K562 (cell line): Measurements from ENCODE around the gene ANO9. TPM values are rescaled to one million over a fixed set of nuclear protein-coding genes. Genes with fewer than 3 reads are reported as not detected.

Experiments used
- ATAC-seq: fragments of 200-7000 bp; cut with Tn5 transposase; 3 replicates; pipeline ENCODE4 v1.9.1; 2020; ENCODE audit warnings: moderate library complexity
- BruUV-seq: library from RNA; stranded (reverse); fragments of 400-500 nt; replicated peaks from 2 replicates; lab custom pipeline; 2021; lab: Mats Ljungman, UMichigan
- CTCF ChIA-PET: fragments of 300-600 bp; formaldehyde crosslinking; extraction: SDS; loops from one replicate; lab custom pipeline; 2021; ENCODE audit warnings: low intra/inter-chr PET ratio; lab: Yijun Ruan, JAX
- POLR2A ChIA-PET: fragments of 300-600, 350-650 bp; sonication (Branson Sonifier 250); formaldehyde crosslinking; extraction: SDS; loops from one replicate; lab custom pipeline; 2021; ENCODE audit warnings: antibody characterized with exemption, inconsistent platforms; lab: Yijun Ruan, JAX
- DNase-seq, 4 experiments: peaks; one replicate each; pipeline versions ENCODE4 v3.0.0 to v3.0.0-alpha.2; 2011 to 2018; ENCODE audit warnings: low spot score in 3 of 4, mixed read lengths in 3 of 4; ENCODE audit errors: extremely low read depth in 1 of 4
- FAIRE-seq: peaks from 2 replicates; lab custom pipeline; 2011; peaks lifted over from hg19 to GRCh38; lab: Jason Lieb, UNC
- H2AFZ ChIP-seq: 2 replicates; pipeline ENCODE4 v1.6.0; 2011; ENCODE audit warnings: low read depth, low read length, control low read depth, inconsistent platforms
- H3K27ac ChIP-seq: fragments of 200-600 bp; 3 replicates; pipeline ENCODE4 v1.8.0; 2011; ENCODE audit warnings: low read depth, mild to moderate bottlenecking, control low read depth, inconsistent platforms, low read length, moderate library complexity, mixed read lengths; ENCODE audit errors: extremely low read depth
- H3K27me3 ChIP-seq, 2 experiments: fragments of 300-600 bp in 1 of 2; 2 replicates in 1 of 2; 3 replicates in 1 of 2; pipeline versions ENCODE4 v1.6.0 to v1.8.0; 2011; ENCODE audit warnings: inconsistent platforms in 2 of 2, low read length in 2 of 2, mild to moderate bottlenecking in 1 of 2, mixed read lengths in 1 of 2, moderate library complexity in 1 of 2; ENCODE audit not compliant: control insufficient read depth in 2 of 2, insufficient read depth in 2 of 2
- H3K36me3 ChIP-seq: fragments of 300-600 bp; 3 replicates; pipeline ENCODE4 v1.8.0; 2011; ENCODE audit warnings: mild to moderate bottlenecking, low read length, inconsistent platforms; ENCODE audit not compliant: control insufficient read depth, insufficient read depth
- H3K4me1 ChIP-seq, 2 experiments: fragments of 200-600 bp in 1 of 2; replicated peaks in 1 of 2; 2 replicates in 1 of 2; 3 replicates in 1 of 2; pipeline versions ENCODE4 v1.5.1 to v1.8.0; 2011; ENCODE audit warnings: inconsistent platforms in 2 of 2, low read length in 2 of 2, mild to moderate bottlenecking in 1 of 2, mixed read lengths in 1 of 2, moderate library complexity in 1 of 2; ENCODE audit not compliant: control insufficient read depth in 2 of 2, insufficient read depth in 2 of 2
- H3K4me2 ChIP-seq: 2 replicates; pipeline ENCODE4 v1.6.1; 2011; ENCODE audit warnings: low read length, control low read depth, inconsistent platforms, mixed read lengths; ENCODE audit not compliant: insufficient read depth
- H3K4me3 ChIP-seq: fragments of 200-600 bp; sonication (generic), shearing (Covaris generic); 2 replicates; pipeline ENCODE4 v1.5.1; 2016; ENCODE audit warnings: control low read depth, inconsistent platforms
- H3K79me2 ChIP-seq: fragments of 200-600 bp; 3 replicates; pipeline ENCODE4 v1.8.0; 2011; ENCODE audit warnings: low read length, inconsistent platforms; ENCODE audit not compliant: control insufficient read depth, insufficient read depth
- H3K9ac ChIP-seq, 2 experiments: 2 replicates each; pipeline versions ENCODE4 v1.6.0 to v1.6.1; 2011; ENCODE audit warnings: low read depth in 2 of 2, low read length in 2 of 2, control low read depth in 1 of 2, inconsistent platforms in 1 of 2, mild to moderate bottlenecking in 1 of 2, mixed read lengths in 1 of 2; ENCODE audit not compliant: insufficient read depth in 1 of 2
- H3K9me1 ChIP-seq: one replicate; pipeline ENCODE4 v1.6.0; 2011; ENCODE audit warnings: inconsistent platforms, mild to moderate bottlenecking, low read length, moderate library complexity; ENCODE audit not compliant: control insufficient read depth, insufficient read depth
- H3K9me3 ChIP-seq: replicated peaks from 2 replicates; pipeline ENCODE4 v1.5.1; 2011; ENCODE audit warnings: low read depth, low read length, inconsistent platforms; ENCODE audit not compliant: control insufficient read depth, insufficient read depth
- H4K20me1 ChIP-seq: replicated peaks from 2 replicates; pipeline ENCODE4 v1.6.1; 2011; ENCODE audit warnings: low read length, inconsistent platforms, mixed read lengths; ENCODE audit not compliant: control insufficient read depth, insufficient read depth
- ZBTB49 ChIP-seq: sonication (generic); formaldehyde crosslinking; IDR thresholded peaks from 2 replicates; pipeline ENCODE4 v1.8.0; 2022; ENCODE audit warnings: missing genetic modification reagents, mild to moderate bottlenecking, borderline replicate concordance
- WGBS: fragments of 100-300 bp; shearing (Covaris generic); methylation state at CpG from one replicate; pipeline ENCODE4 v1.1.6; 2016; ENCODE audit warnings: low coverage, mixed read lengths; ENCODE audit not compliant: insufficient coverage; ENCODE audit errors: missing lambda C conversion rate; 5-methylcytosine and 5-hydroxymethylcytosine counted together
- in situ Hi-C: fragments of 300-500 bp; cut with MboI; formaldehyde crosslinking; loops from 4 replicates; pipeline ENCODE4 v1.15.0; 2018; ENCODE audit warnings: inconsistent platforms, mixed read lengths
- intact Hi-C: fragments of 100-400 bp; cut with micrococcal nuclease; formaldehyde crosslinking; loops from 2 replicates; pipeline ENCODE4 v1.14.2; 2022
- polyA plus RNA-seq, 8 experiments: library from polyadenylated mRNA; depleted of rRNA in 4 of 8; stranded (reverse) in 5 of 8; unstranded in 3 of 8; fragments of >200 nt; fragmentation: Nextera tagmentation in 2 of 8; fragmentation: Illumina TruSeq in 1 of 8; extraction: Ambion mirVana in 2 of 8; extraction: Trizol in 1 of 8; gene quantifications; 2 replicates each; pipeline versions ENCODE4 v1.2.1 to v1.2.3, GENCODE V29; 2011 to 2014; ENCODE audit warnings: inconsistent platforms in 1 of 8, missing spikeins in 1 of 8
- total RNA-seq, 7 experiments: library from RNA; depleted of rRNA in 6 of 7; stranded (reverse); fragments of >200 nt in 6 of 7; fragmentation: Illumina TruSeq in 2 of 7; extraction: Trizol in 2 of 7; gene quantifications; 2 replicates each; pipeline versions ENCODE4 v1.2.1 to v1.2.3, GENCODE V29; 2011 to 2021; ENCODE audit warnings: low replicate concordance in 1 of 7
- TF ChIP-seq, protein P1 (sequence below): fragments of 250-450 bp; sonication (Bioruptor Pico); IDR thresholded peaks from 2 replicates; pipeline ENCODE4 v1.8.0; 2022; ENCODE audit warnings: inconsistent platforms
- TF ChIP-seq, protein P2 (sequence below), 2 experiments: IDR thresholded peaks; 2 replicates each; pipeline ENCODE4 v1.6.1; 2012; ENCODE audit warnings: improper control_type of control experiment in 2 of 2, low read depth in 2 of 2, low read length in 2 of 2, borderline replicate concordance in 1 of 2

ANO9 gene
- total and polyA plus RNA-seq, 9 of the 15 experiments (the other 6 are each of a cell fraction or from before 2014, with no cell fraction given) = 0.20 to 14.5 (median 4.5) TPM

- Histone ChIP-seq H3K36me3 (peaks cover 29% of the 10 kb centered on the region), H4K20me1 (no peaks in the 10 kb centered on the region), H3K4me1 (peaks cover 0 to 31% of the 10 kb centered on the region in 2 experiments; a peak in 1 of 5 replicates), H3K9me3 (peaks cover 2% of the 10 kb centered on the region; the same call in 1 of the 2 replicates), H3K9me1 (no peaks in the 10 kb centered on the region), H2AFZ (no peak overlapping the region), H3K4me3 (no peak overlapping the region), H3K79me2 (peaks cover 35% of the 10 kb centered on the region), H3K4me2 (no peak overlapping the region), H3K9ac (peak overlapping the region in 1 of 2 experiments; percentile 7; a peak in 1 of 4 replicates), H3K27ac (no peak overlapping the region), H3K27me3 (no peaks in the 10 kb centered on the region)
- in situ Hi-C loops = no loop called here
- ATAC-seq (no peak), FAIRE-seq (no peak), DNase-seq (no peak)
- CTCF ChIA-PET = no interaction called here
- no TSS peak for BruUV-seq
- TF ChIP-seq ZBTB49 (CRISPR knock-in tag) = no peak
- TF ChIP-seq, protein P1, sequence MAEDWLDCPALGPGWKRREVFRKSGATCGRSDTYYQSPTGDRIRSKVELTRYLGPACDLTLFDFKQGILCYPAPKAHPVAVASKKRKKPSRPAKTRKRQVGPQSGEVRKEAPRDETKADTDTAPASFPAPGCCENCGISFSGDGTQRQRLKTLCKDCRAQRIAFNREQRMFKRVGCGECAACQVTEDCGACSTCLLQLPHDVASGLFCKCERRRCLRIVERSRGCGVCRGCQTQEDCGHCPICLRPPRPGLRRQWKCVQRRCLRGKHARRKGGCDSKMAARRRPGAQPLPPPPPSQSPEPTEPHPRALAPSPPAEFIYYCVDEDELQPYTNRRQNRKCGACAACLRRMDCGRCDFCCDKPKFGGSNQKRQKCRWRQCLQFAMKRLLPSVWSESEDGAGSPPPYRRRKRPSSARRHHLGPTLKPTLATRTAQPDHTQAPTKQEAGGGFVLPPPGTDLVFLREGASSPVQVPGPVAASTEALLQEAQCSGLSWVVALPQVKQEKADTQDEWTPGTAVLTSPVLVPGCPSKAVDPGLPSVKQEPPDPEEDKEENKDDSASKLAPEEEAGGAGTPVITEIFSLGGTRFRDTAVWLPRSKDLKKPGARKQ (CRISPR knock-in tag) = no peak
- TF ChIP-seq, protein P2, sequence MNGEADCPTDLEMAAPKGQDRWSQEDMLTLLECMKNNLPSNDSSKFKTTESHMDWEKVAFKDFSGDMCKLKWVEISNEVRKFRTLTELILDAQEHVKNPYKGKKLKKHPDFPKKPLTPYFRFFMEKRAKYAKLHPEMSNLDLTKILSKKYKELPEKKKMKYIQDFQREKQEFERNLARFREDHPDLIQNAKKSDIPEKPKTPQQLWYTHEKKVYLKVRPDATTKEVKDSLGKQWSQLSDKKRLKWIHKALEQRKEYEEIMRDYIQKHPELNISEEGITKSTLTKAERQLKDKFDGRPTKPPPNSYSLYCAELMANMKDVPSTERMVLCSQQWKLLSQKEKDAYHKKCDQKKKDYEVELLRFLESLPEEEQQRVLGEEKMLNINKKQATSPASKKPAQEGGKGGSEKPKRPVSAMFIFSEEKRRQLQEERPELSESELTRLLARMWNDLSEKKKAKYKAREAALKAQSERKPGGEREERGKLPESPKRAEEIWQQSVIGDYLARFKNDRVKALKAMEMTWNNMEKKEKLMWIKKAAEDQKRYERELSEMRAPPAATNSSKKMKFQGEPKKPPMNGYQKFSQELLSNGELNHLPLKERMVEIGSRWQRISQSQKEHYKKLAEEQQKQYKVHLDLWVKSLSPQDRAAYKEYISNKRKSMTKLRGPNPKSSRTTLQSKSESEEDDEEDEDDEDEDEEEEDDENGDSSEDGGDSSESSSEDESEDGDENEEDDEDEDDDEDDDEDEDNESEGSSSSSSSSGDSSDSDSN (IDR thresholded peaks at IDR 0.05; ENCODE audit: borderline replicate concordance in 1 of 2, low read depth in 2 of 2, low read length in 2 of 2) = no peak
- WGBS = 88% methylated on average over 16 of the region's 16 CpGs
- POLR2A ChIA-PET = interaction anchor here (0.6 to 1.4 kb wide), 5 partner anchors 16 to 873 kb away, joined by 3 to 5 read pairs (median 3); no protein-coding TSS in a partner anchor
- intact Hi-C loops = no loop called here
These were observed 35.4 kb upstream of the ANO9 start for GRCh38 chr11:477052-477715.
